Epithelial cell of esophagus (primary cell): Measurements from ENCODE around the gene BGN.

Experiments
- DNase-seq: peaks from one replicate; pipeline ENCODE4 v3.0.0; 2010; ENCODE audit warnings: low read depth
- H3K4me3 ChIP-seq: 2 replicates; pipeline ENCODE4 v1.5.1; 2011; ENCODE audit warnings: mild to moderate bottlenecking, low read length, control low read depth
- TF ChIP-seq, protein P1 (sequence below): IDR thresholded peaks from 2 replicates; pipeline ENCODE4 v1.5.1; 2011; ENCODE audit warnings: low read depth, mild to moderate bottlenecking, low read length, control low read depth, inconsistent platforms; ENCODE audit not compliant: insufficient read depth; ENCODE audit errors: missing control alignments

Gene BGN

DNA sequence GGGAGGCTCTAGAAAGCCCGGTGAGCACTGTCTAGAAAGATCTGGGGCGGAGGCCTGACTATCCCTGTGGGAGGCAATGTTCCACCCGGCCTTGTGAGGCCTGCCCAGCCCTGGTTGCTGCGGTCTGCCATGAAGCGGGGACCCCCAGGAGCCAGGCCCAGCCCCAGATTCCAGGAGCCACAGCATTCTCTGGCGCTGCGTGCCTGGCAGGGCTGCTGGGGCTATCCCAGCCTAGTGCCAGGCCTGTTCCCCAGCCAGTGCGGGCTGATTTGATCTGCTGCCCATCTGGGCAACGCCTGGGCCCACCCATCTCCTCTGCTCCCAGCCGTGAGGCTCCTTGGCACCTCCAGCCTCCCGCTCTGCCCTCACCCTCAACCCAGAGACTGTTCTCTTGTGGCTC lies 42.3 kb downstream of the BGN start:
- DNase-seq = no peak

GRCh38 chrX:153537526-153538295 lies 42.9 kb downstream of the BGN start:
- TF ChIP-seq, protein P1, sequence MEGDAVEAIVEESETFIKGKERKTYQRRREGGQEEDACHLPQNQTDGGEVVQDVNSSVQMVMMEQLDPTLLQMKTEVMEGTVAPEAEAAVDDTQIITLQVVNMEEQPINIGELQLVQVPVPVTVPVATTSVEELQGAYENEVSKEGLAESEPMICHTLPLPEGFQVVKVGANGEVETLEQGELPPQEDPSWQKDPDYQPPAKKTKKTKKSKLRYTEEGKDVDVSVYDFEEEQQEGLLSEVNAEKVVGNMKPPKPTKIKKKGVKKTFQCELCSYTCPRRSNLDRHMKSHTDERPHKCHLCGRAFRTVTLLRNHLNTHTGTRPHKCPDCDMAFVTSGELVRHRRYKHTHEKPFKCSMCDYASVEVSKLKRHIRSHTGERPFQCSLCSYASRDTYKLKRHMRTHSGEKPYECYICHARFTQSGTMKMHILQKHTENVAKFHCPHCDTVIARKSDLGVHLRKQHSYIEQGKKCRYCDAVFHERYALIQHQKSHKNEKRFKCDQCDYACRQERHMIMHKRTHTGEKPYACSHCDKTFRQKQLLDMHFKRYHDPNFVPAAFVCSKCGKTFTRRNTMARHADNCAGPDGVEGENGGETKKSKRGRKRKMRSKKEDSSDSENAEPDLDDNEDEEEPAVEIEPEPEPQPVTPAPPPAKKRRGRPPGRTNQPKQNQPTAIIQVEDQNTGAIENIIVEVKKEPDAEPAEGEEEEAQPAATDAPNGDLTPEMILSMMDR = no peak
- H3K4me3 ChIP-seq = no peak overlapping the region
- DNase-seq = no peak

More for the DNA sequence above, 42.3 kb downstream of the BGN start:
- no peak overlapping the region for H3K4me3 ChIP-seq
- TF ChIP-seq, protein P1 = no peak

- TF ChIP-seq, protein P1 = no peak
- DNase-seq = no peak
- no peak overlapping the region for H3K4me3 ChIP-seq
Observed at GRCh38 chrX:153538424-153538823, 43.6 kb downstream of the BGN start.

DNA sequence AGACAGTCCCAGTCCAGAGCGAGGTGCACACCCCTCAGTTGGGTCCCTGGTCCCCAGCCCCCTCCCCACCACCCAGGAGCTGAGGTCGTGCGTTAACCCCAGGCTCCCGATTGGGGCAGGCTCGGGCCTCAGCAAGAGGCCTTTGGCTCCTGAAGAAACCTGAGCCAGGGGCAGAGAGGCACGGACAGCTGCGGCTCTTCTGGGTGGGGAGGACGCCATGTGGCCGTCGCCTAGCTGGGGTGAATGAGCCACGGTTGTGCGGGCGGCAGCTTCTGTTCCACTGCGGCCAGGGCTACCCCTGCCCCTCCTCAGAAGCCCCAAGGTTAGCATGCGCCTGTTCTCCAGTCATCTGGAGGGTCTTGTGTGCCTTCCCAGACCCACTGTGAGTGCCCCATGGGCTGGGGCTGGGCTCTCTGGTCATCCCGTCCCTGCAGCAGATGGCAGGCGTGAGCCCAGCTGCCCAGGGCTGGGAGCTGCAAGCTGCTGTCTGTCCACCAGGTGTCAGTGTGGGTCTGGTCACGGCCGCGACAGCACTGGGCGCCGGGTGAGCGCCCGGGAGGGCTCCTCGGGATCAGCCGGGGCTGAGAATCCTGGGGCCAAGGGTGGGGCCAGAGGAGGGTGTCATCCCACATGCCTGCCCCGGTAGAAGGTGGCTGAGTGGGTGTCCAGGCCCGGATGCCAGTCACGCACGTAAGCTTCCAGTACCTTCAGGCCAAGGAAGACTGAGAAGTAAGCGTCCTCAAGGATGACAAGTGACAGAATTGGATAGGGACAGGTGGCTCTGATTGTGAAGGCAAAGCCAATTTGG lies 44.6 kb downstream of the BGN start:
- peak; percentile 54 for DNase-seq
- no peak overlapping the region for H3K4me3 ChIP-seq
- TF ChIP-seq, protein P1 = peak; percentile 72

DNA sequence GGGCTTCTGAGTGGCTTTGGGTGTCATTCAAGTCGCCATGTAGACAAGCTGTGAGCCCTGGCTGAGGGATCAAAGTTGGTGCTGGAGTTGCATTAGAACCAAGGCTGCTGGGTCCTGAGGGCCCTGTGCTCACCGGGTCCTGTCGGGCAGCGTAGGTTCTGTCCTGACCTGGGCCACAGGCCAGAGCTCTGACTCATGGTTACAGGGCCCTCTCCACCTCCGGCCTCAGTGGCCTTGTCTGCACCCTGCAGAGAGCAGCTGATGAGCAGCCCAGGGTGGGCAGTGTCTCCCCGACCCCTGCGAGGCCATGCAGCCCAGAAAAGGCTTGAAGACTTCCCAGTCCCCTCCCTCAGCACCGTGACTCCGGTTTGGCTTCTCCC lies 45.2 kb downstream of the BGN start:
- TF ChIP-seq, protein P1 = no peak
- no peak overlapping the region for H3K4me3 ChIP-seq
- DNase-seq = no peak

GRCh38 chrX:153544727-153545126 lies 49.9 kb downstream of the BGN start:
- TF ChIP-seq, protein P1 = no peak
- DNase-seq = no peak
- no peak overlapping the region for H3K4me3 ChIP-seq
